GM18861 (cell line): ENCODE results near the gene CLCF1.
"Not testable (repeated sequence)": the region's sequence is repeated elsewhere in the genome, so short reads cannot be mapped to it uniquely, and the experiment has no call there.

Source experiments
- ATAC-seq: cut with Tn5 transposase; IDR thresholded peaks from one replicate; pipeline ENCODE4 v1.9.1; 2021; ENCODE audit not compliant: unreplicated experiment

Gene CLCF1

DNA sequence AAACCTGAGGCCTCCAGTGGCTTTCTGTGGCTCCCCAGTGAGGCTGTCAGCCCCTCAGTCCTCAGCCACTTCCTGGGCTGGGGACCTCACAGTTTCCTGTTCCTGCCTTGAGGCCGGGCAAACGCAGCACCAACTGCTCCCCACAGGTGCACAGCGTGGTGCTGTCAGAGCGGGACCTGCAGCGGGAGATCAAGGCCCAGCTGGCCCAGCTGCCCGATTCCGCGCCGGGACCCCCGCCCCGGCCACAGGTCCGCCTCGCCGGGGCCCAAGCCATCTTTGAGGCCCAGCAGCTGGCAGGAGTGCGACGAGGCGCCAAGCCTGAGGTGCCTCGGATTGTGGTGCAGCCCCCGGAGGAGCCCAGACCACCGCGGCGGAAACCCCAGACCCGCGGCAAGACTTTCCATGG lies 35.9 kb upstream of the CLCF1 start:
- ATAC-seq = no peak

DNA sequence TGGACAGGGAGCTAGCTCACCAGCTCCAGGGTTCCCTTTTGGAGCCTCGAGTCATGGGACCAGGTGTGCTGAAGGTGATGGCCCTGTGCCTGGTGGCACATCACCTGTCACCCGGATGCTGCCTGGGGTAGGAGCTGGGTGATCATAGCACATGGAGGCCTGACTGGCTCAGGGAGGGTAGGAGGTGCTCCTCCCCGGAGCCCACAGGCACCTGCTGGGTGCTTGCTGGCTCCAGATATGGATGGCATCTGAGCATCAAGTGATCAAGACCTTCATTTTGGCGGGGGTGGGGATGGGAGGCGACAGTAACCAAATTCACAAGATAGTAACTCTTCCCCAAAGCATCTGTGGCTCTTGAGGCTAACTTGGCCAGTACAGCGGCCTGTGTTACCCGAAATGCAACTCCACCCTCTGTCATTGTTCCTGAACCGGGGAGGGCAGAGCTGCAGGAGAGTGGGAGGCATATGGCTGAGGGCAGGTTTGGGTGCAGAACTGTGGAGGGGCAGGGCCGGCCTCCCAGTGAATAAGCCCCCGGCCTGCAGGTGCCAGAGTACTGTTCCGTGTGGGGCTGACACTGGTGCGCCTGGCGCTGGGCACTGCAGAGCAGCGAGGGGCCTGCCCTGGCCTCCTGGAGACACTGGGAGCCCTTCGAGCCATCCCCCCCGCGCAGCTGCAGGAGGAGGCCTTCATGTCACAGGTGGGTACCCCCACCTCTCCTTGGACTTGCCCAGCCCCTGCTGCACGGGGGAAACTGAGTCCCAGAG lies 35.2 kb upstream of the CLCF1 start:
- ATAC-seq = no peak

GRCh38 chr11:67407688-67408163 lies 34.3 kb upstream of the CLCF1 start:
- ATAC-seq = no peak

GRCh38 chr11:67406969-67407687 lies 33.7 kb upstream of the CLCF1 start:
- ATAC-seq = no peak

GRCh38 chr11:67406420-67406968 lies 33.1 kb upstream of the CLCF1 start:
- no peak for ATAC-seq

- ATAC-seq = no peak
Observed at GRCh38 chr11:67405688-67406339, 32.4 kb upstream of the CLCF1 start.

GRCh38 chr11:67405196-67405567 lies 31.8 kb upstream of the CLCF1 start:
- no peak for ATAC-seq

- no peak for ATAC-seq
Observed at GRCh38 chr11:67404515-67405195, 31.3 kb upstream of the CLCF1 start.

GRCh38 chr11:67403085-67403484 lies 29.7 kb upstream of the CLCF1 start:
- not testable (repeated sequence) for ATAC-seq

- not testable (repeated sequence) for ATAC-seq
Observed at GRCh38 chr11:67402192-67402839, 28.9 kb upstream of the CLCF1 start.

DNA sequence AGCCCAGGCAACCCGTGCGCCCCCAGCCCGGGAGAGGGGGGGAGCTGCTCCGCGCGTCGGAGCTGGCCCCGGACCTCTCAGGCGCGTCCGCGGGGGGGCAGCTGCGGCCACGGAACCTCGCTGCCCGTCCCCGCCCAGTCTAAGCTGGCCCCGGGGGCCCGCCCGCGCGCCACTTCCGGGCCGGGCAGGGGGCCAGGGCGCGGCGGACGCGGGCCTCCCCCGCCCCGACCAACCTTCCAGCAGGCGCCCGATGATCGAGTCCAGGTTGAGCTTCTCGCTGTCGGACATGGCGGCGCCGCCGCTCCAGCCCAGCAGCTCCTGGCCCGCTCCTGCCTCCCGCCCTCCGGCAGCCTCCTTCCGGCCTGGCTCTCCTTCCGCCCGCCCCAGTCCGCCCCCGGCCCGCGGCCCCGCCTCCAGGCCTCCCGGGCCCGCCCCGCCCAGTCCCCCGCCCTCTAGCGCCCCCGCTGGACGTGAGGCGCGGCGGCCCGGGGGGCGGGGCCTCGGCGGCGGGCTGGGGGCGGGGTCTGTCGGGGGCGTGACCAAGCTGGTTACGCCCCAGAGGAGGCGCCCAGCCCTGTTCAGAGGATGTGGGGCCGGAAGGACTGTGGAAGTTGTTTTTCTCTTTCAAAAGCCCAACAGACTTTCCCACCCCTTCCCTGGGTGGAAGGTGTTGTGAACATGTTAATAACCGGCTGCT lies 28.2 kb upstream of the CLCF1 start, which contains the start of gene PPP1CA:
TSS of gene PPP1CA (minus strand) at position 364 of the 697 bp plus-strand sequence. CDS start at position 288, 76 bp downstream.
- ATAC-seq = peak; percentile 46

DNA sequence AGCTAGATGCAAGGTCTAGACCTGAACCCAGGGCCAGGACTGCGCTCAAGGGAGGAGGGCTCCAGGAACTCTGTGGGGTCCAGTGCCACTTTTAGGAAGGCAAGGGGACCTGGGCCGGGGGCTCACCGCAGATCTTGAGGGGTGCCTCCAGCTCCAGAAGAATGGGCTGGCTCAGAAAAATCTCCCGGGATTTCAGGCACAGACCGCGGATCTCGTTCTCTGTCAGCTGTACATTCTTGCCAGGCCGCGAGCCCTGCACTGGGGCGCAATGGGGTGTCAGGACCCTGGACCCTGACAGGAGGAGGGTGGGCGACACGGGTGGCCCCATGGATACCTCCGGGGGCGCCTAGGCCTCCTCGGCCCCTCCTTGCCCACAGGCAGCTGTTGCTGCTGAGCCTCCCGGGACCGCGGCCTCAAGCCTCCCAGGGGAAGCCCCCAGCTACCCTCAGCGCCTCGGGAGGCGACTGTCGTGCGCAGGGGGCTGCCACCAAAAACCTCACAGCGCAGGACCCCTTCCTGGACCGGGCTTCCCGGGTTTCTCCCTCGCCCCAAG lies 27.6 kb upstream of the CLCF1 start:
- ATAC-seq = peak; percentile 6

- no peak for ATAC-seq
Observed at GRCh38 chr11:67400251-67400941, 27.0 kb upstream of the CLCF1 start.

GRCh38 chr11:67398661-67399563 lies 25.5 kb upstream of the CLCF1 start:
- no peak for ATAC-seq

DNA sequence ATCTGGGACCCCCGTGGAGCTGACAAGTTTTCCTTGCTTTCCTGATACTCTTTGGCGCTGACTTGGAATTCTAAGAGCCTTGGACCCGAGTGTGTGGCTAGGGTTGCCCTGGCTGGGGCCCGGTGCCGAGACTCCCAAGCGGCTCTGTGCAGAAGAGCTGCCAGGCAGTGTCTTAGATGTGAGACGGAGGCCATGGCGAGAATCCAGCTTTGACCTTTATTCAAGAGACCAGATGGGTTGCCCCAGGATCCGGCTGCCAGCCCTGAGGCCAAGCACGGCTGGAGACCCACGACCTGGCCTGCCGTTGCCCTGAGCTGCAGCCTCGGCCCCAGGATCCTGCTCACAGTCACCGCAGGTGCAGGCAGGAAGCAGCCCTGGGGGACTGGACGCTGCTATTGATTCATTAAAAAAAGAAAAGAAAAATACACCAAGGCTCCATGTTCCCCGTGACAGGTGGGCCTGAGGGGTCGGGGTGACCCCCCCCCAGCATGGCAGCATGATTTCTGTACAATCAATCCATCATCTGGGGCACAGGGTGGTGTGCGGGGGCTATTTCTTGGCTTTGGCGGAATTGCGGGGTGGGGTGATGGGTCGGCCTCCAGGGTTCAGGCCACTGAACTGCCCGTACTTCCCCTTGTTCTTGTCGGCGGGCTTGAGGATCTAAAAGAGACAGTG lies 24.7 kb upstream of the CLCF1 start:
- ATAC-seq = no peak

DNA sequence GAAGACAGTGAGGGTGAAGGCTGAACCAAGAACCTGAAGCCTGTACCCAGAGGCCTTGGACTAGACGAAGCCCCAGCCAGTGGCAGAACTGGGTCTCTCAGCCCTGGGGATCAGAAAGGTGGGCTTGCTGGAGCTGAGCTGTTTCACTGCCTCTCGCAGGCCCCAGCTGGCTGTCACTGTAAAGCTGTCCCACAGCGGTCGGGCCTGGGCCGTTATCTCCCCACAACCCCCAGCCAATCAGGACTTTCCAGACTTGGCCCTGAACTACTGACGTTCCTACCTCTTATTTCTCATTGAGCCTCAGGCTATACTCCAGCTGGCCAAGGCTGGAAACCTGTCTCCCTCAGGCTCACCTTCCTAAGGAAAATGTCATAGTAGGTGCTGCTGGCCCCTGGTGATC lies 24.1 kb upstream of the CLCF1 start:
- ATAC-seq = no peak
